K562 (cell line): ENCODE results near the gene FILIP1. TPM values are rescaled to one million over a fixed set of nuclear protein-coding genes. Genes with fewer than 3 reads are reported as not detected.

Experiments
- ATAC-seq: fragments of 200-7000 bp; cut with Tn5 transposase; 3 replicates; pipeline ENCODE4 v1.9.1; 2020; ENCODE audit warnings: moderate library complexity
- BruUV-seq: library from RNA; stranded (reverse); fragments of 400-500 nt; replicated peaks from 2 replicates; lab custom pipeline; 2021; lab: Mats Ljungman, UMichigan
- CTCF ChIA-PET: fragments of 300-600 bp; formaldehyde crosslinking; extraction: SDS; loops from one replicate; lab custom pipeline; 2021; ENCODE audit warnings: low intra/inter-chr PET ratio; lab: Yijun Ruan, JAX
- POLR2A ChIA-PET: fragments of 300-600, 350-650 bp; sonication (Branson Sonifier 250); formaldehyde crosslinking; extraction: SDS; loops from one replicate; lab custom pipeline; 2021; ENCODE audit warnings: antibody characterized with exemption, inconsistent platforms; lab: Yijun Ruan, JAX
- DNase-seq, 4 experiments: peaks; one replicate each; pipeline versions ENCODE4 v3.0.0 to v3.0.0-alpha.2; 2011 to 2018; ENCODE audit warnings: low spot score in 3 of 4, mixed read lengths in 3 of 4; ENCODE audit errors: extremely low read depth in 1 of 4
- FAIRE-seq: peaks from 2 replicates; lab custom pipeline; 2011; peaks lifted over from hg19 to GRCh38; lab: Jason Lieb, UNC
- H2AFZ ChIP-seq: 2 replicates; pipeline ENCODE4 v1.6.0; 2011; ENCODE audit warnings: low read depth, low read length, control low read depth, inconsistent platforms
- H3K27ac ChIP-seq: fragments of 200-600 bp; 3 replicates; pipeline ENCODE4 v1.8.0; 2011; ENCODE audit warnings: low read depth, mild to moderate bottlenecking, control low read depth, inconsistent platforms, low read length, moderate library complexity, mixed read lengths; ENCODE audit errors: extremely low read depth
- H3K27me3 ChIP-seq, 2 experiments: fragments of 300-600 bp in 1 of 2; 2 replicates in 1 of 2; 3 replicates in 1 of 2; pipeline versions ENCODE4 v1.6.0 to v1.8.0; 2011; ENCODE audit warnings: inconsistent platforms in 2 of 2, low read length in 2 of 2, mild to moderate bottlenecking in 1 of 2, mixed read lengths in 1 of 2, moderate library complexity in 1 of 2; ENCODE audit not compliant: control insufficient read depth in 2 of 2, insufficient read depth in 2 of 2
- H3K36me3 ChIP-seq: fragments of 300-600 bp; 3 replicates; pipeline ENCODE4 v1.8.0; 2011; ENCODE audit warnings: mild to moderate bottlenecking, low read length, inconsistent platforms; ENCODE audit not compliant: control insufficient read depth, insufficient read depth
- H3K4me1 ChIP-seq, 2 experiments: fragments of 200-600 bp in 1 of 2; replicated peaks in 1 of 2; 2 replicates in 1 of 2; 3 replicates in 1 of 2; pipeline versions ENCODE4 v1.5.1 to v1.8.0; 2011; ENCODE audit warnings: inconsistent platforms in 2 of 2, low read length in 2 of 2, mild to moderate bottlenecking in 1 of 2, mixed read lengths in 1 of 2, moderate library complexity in 1 of 2; ENCODE audit not compliant: control insufficient read depth in 2 of 2, insufficient read depth in 2 of 2
- H3K4me2 ChIP-seq: 2 replicates; pipeline ENCODE4 v1.6.1; 2011; ENCODE audit warnings: low read length, control low read depth, inconsistent platforms, mixed read lengths; ENCODE audit not compliant: insufficient read depth
- H3K4me3 ChIP-seq: fragments of 200-600 bp; sonication (generic), shearing (Covaris generic); 2 replicates; pipeline ENCODE4 v1.5.1; 2016; ENCODE audit warnings: control low read depth, inconsistent platforms
- H3K79me2 ChIP-seq: fragments of 200-600 bp; 3 replicates; pipeline ENCODE4 v1.8.0; 2011; ENCODE audit warnings: low read length, inconsistent platforms; ENCODE audit not compliant: control insufficient read depth, insufficient read depth
- H3K9ac ChIP-seq, 2 experiments: 2 replicates each; pipeline versions ENCODE4 v1.6.0 to v1.6.1; 2011; ENCODE audit warnings: low read depth in 2 of 2, low read length in 2 of 2, control low read depth in 1 of 2, inconsistent platforms in 1 of 2, mild to moderate bottlenecking in 1 of 2, mixed read lengths in 1 of 2; ENCODE audit not compliant: insufficient read depth in 1 of 2
- H3K9me1 ChIP-seq: one replicate; pipeline ENCODE4 v1.6.0; 2011; ENCODE audit warnings: inconsistent platforms, mild to moderate bottlenecking, low read length, moderate library complexity; ENCODE audit not compliant: control insufficient read depth, insufficient read depth
- H3K9me3 ChIP-seq: replicated peaks from 2 replicates; pipeline ENCODE4 v1.5.1; 2011; ENCODE audit warnings: low read depth, low read length, inconsistent platforms; ENCODE audit not compliant: control insufficient read depth, insufficient read depth
- H4K20me1 ChIP-seq: replicated peaks from 2 replicates; pipeline ENCODE4 v1.6.1; 2011; ENCODE audit warnings: low read length, inconsistent platforms, mixed read lengths; ENCODE audit not compliant: control insufficient read depth, insufficient read depth
- CBX8 ChIP-seq: fragments of 200-600 bp; sonication (generic); IDR thresholded peaks from 2 replicates; pipeline ENCODE4 v1.6.1; 2012; ENCODE audit warnings: borderline replicate concordance, mixed run types, low read depth, mild to moderate bottlenecking, moderate library complexity, mixed read lengths, low read length, control low read depth, inconsistent platforms; ENCODE audit not compliant: poor library complexity, severe bottlenecking; ENCODE audit errors: extremely low read depth
- CREB5 ChIP-seq: fragments of 250-450 bp; sonication (Bioruptor Pico); IDR thresholded peaks from 2 replicates; pipeline ENCODE4 v1.5.0; 2020; ENCODE audit warnings: mild to moderate bottlenecking
- CUX1 ChIP-seq: fragments of 200-800 bp; sonication (Bioruptor generic); IDR thresholded peaks from 2 replicates; pipeline ENCODE4 v1.6.1; 2016; ENCODE audit warnings: missing genetic modification characterization, missing compliant biosample characterization
- NR4A1 ChIP-seq, 2 experiments: fragments of 250-450 bp in 1 of 2; fragments of 450-650 bp in 1 of 2; sonication (Bioruptor Pico) in 1 of 2; IDR thresholded peaks; 2 replicates each; pipeline versions ENCODE4 v1.4.0 to v1.6.1; 2016 to 2020; ENCODE audit warnings: mild to moderate bottlenecking in 2 of 2, missing compliant biosample characterization in 1 of 2, missing genetic modification characterization in 1 of 2, moderate library complexity in 1 of 2
- RAD51 ChIP-seq: fragments of 450-650 bp; IDR thresholded peaks from 2 replicates; pipeline ENCODE4 v1.7.1; 2016; ENCODE audit warnings: low read depth, mild to moderate bottlenecking, borderline replicate concordance
- RBM14 ChIP-seq: fragments of 200-400 bp; formaldehyde crosslinking; IDR thresholded peaks from 2 replicates; pipeline ENCODE4 v1.6.1; 2018; ENCODE audit warnings: low read depth, mild to moderate bottlenecking, low read length, moderate library complexity, borderline replicate concordance; ENCODE audit not compliant: insufficient read depth
- SIN3A ChIP-seq, 2 experiments: fragments of 150-350 bp in 1 of 2; IDR thresholded peaks; 2 replicates each; pipeline ENCODE4 v1.6.1; 2011 to 2016; ENCODE audit warnings: borderline replicate concordance in 2 of 2, low read depth in 2 of 2, low read length in 2 of 2, mild to moderate bottlenecking in 2 of 2, moderate library complexity in 2 of 2; ENCODE audit not compliant: control insufficient read depth in 1 of 2
- ZBTB26 ChIP-seq: fragments of 450-650 bp; formaldehyde crosslinking; IDR thresholded peaks from 2 replicates; pipeline ENCODE4 v1.4.0; 2022; ENCODE audit warnings: missing genetic modification characterization
- ZNF347 ChIP-seq: fragments of 450-650 bp; formaldehyde crosslinking; IDR thresholded peaks from 2 replicates; pipeline ENCODE4 v1.4.0; 2020; ENCODE audit warnings: low read depth, mild to moderate bottlenecking, moderate library complexity
- in situ Hi-C: fragments of 300-500 bp; cut with MboI; formaldehyde crosslinking; loops from 4 replicates; pipeline ENCODE4 v1.15.0; 2018; ENCODE audit warnings: inconsistent platforms, mixed read lengths
- intact Hi-C: fragments of 100-400 bp; cut with micrococcal nuclease; formaldehyde crosslinking; loops from 2 replicates; pipeline ENCODE4 v1.14.2; 2022
- polyA plus RNA-seq, 8 experiments: library from polyadenylated mRNA; depleted of rRNA in 4 of 8; stranded (reverse) in 5 of 8; unstranded in 3 of 8; fragments of >200 nt; fragmentation: Nextera tagmentation in 2 of 8; fragmentation: Illumina TruSeq in 1 of 8; extraction: Ambion mirVana in 2 of 8; extraction: Trizol in 1 of 8; gene quantifications; 2 replicates each; pipeline versions ENCODE4 v1.2.1 to v1.2.3, GENCODE V29; 2011 to 2014; ENCODE audit warnings: inconsistent platforms in 1 of 8, missing spikeins in 1 of 8
- total RNA-seq, 7 experiments: library from RNA; depleted of rRNA in 6 of 7; stranded (reverse); fragments of >200 nt in 6 of 7; fragmentation: Illumina TruSeq in 2 of 7; extraction: Trizol in 2 of 7; gene quantifications; 2 replicates each; pipeline versions ENCODE4 v1.2.1 to v1.2.3, GENCODE V29; 2011 to 2021; ENCODE audit warnings: low replicate concordance in 1 of 7

FILIP1 gene
- total and polyA plus RNA-seq, 9 of the 15 experiments (the other 6 are each of a cell fraction or from before 2014, with no cell fraction given) = 0.03 to 0.25 (median 0.10) TPM; not detected in 1

GRCh38 chr6:75249837-75250236 is 243.8 kb downstream of the FILIP1 start:
- Histone ChIP-seq H3K36me3 (peaks cover 10% of the 10 kb centered on the region; the same call in 1 of the 3 replicates), H3K27me3 (no peaks in the 10 kb centered on the region), H3K9me1 (no peaks in the 10 kb centered on the region), H3K9ac (no peak overlapping the region), H2AFZ (no peak overlapping the region), H3K27ac (no peak overlapping the region), H3K79me2 (no peaks in the 10 kb centered on the region), H3K4me1 (no peaks in the 10 kb centered on the region), H3K4me3 (no peak overlapping the region), H3K9me3 (no peaks in the 10 kb centered on the region), H3K4me2 (no peak overlapping the region), H4K20me1 (no peaks in the 10 kb centered on the region)
- no peak for FAIRE-seq
- no TSS peak for BruUV-seq
- ATAC-seq = no peak
- intact Hi-C loops (no loop called here), in situ Hi-C loops (no loop called here)
- ChIA-PET CTCF (no interaction called here), POLR2A (no interaction called here)
- TF ChIP-seq ZBTB26 (CRISPR knock-in tag) = no peak
- no peak for TF ChIP-seq NR4A1 (CRISPR knock-in tag; IDR thresholded peaks at IDR 0.05)
- no peak for TF ChIP-seq NR4A1 (tag; IDR thresholded peaks at IDR 0.05)
- TF ChIP-seq CBX8 = no peak
- TF ChIP-seq CUX1 (CRISPR knock-in tag) = no peak
- no peak for TF ChIP-seq CREB5 (CRISPR knock-in tag)
- TF ChIP-seq SIN3A (IDR thresholded peaks at IDR 0.05; ENCODE audit: borderline replicate concordance in 2 of 2, control insufficient read depth in 1 of 2, low read depth in 2 of 2, low read length in 2 of 2) = no peak
- TF ChIP-seq RBM14 = no peak
- no peak for TF ChIP-seq RAD51
- TF ChIP-seq ZNF347 (CRISPR knock-in tag) = no peak
- DNase-seq = no peak
